Panc1 (cell line): ENCODE data around the gene MTUS2. TPM values are rescaled to one million over a fixed set of nuclear protein-coding genes. Genes with fewer than 3 reads are reported as not detected.

Experiments
- ATAC-seq: fragments of 200-7000 bp; cut with Tn5 transposase; 2 replicates; pipeline ENCODE4 v1.9.1; 2020; ENCODE audit warnings: mild to moderate bottlenecking, moderate library complexity
- BruUV-seq: library from RNA; stranded (reverse); fragments of 400-500 nt; replicated peaks from 2 replicates; lab custom pipeline; 2021; lab: Mats Ljungman, UMichigan
- CTCF ChIA-PET: fragments of 300-600 bp; sonication (Branson Sonifier 250); formaldehyde crosslinking; loops from one replicate; lab custom pipeline; 2022; ENCODE audit warnings: antibody characterized with exemption; lab: Charles Lee
- POLR2A ChIA-PET: fragments of 300-600 bp; sonication (Branson Sonifier 250); formaldehyde crosslinking; loops from one replicate; lab custom pipeline; 2022; ENCODE audit warnings: antibody characterized with exemption; lab: Charles Lee
- DNase-seq: peaks from one replicate; pipeline ENCODE4 v3.0.0-alpha.2; 2010; ENCODE audit warnings: low read depth, low spot score
- H3K27ac ChIP-seq: 2 replicates; pipeline ENCODE4 v1.5.1; 2011; ENCODE audit warnings: mild to moderate bottlenecking, low read length, inconsistent platforms
- H3K27me3 ChIP-seq: fragments of 200-500 bp; sonication (Bioruptor generic); 2 replicates; pipeline ENCODE4 v1.6.0; 2014; ENCODE audit warnings: low read length, inconsistent platforms; ENCODE audit not compliant: control insufficient read depth, insufficient read depth
- H3K36me3 ChIP-seq: fragments of 200-500 bp; sonication (Bioruptor generic); 2 replicates; pipeline ENCODE4 v1.5.1; 2014; ENCODE audit warnings: inconsistent platforms, mild to moderate bottlenecking, low read length, moderate library complexity; ENCODE audit not compliant: control insufficient read depth, insufficient read depth
- H3K4me1 ChIP-seq: 2 replicates; pipeline ENCODE4 v1.5.1; 2011; ENCODE audit warnings: inconsistent platforms, mild to moderate bottlenecking, low read length, moderate library complexity; ENCODE audit not compliant: control insufficient read depth, insufficient read depth
- H3K4me3 ChIP-seq, 2 experiments: 2 replicates each; pipeline ENCODE4 v1.5.1; 2011 to 2012; ENCODE audit warnings: low read depth in 2 of 2, low read length in 2 of 2, mild to moderate bottlenecking in 2 of 2, inconsistent platforms in 1 of 2, moderate library complexity in 1 of 2
- H3K9me3 ChIP-seq: fragments of 200-500 bp; sonication (Bioruptor generic); 2 replicates; pipeline ENCODE4 v1.5.1; 2014; ENCODE audit warnings: low read depth, mild to moderate bottlenecking, inconsistent platforms, low read length, moderate library complexity; ENCODE audit not compliant: control insufficient read depth, insufficient read depth
- CTCF ChIP-seq: fragments of 450-650 bp; IDR thresholded peaks from 2 replicates; pipeline ENCODE4 v1.5.1; 2017; ENCODE audit warnings: mild to moderate bottlenecking
- POLR2AphosphoS5 ChIP-seq: IDR thresholded peaks from 2 replicates; pipeline ENCODE4 v1.6.1; 2012; ENCODE audit warnings: mild to moderate bottlenecking, low read depth, low read length, moderate library complexity
- REST ChIP-seq, 2 experiments: IDR thresholded peaks; 2 replicates each; pipeline ENCODE4 v1.6.1; 2011 to 2012; ENCODE audit warnings: low read depth in 2 of 2, control low read depth in 1 of 2, low read length in 1 of 2, mild to moderate bottlenecking in 1 of 2, moderate library complexity in 1 of 2; ENCODE audit not compliant: insufficient read depth in 1 of 2
- SIN3A ChIP-seq: IDR thresholded peaks from 2 replicates; pipeline ENCODE4 v1.6.1; 2012; ENCODE audit warnings: low read depth, mild to moderate bottlenecking, low read length, moderate library complexity, borderline replicate concordance; ENCODE audit not compliant: insufficient read depth
- TCF7L2 ChIP-seq: IDR thresholded peaks from 2 replicates; pipeline ENCODE4 v1.6.1; 2011; ENCODE audit warnings: mild to moderate bottlenecking, low read depth, low read length, inconsistent platforms
- in situ Hi-C: cut with HindIII; loops from 2 replicates; pipeline ENCODE4 v1.10.0; 2016; ENCODE audit warnings: low sequenced_read_pairs, low pct_unique_long_range_greater_than_20kb
- intact Hi-C: fragments of 100-400 bp; cut with micrococcal nuclease; formaldehyde crosslinking; loops from one replicate; pipeline ENCODE4 v1.10.0; 2022; ENCODE audit not compliant: unreplicated experiment
- total RNA-seq: library from RNA; stranded (reverse); gene quantifications from one replicate; pipeline ENCODE4 v1.2.1, GENCODE V29; 2021; ENCODE audit not compliant: unreplicated experiment

Gene MTUS2
- total RNA-seq, 1 experiment from 2014 or later, result 0.05 TPM

GRCh38 chr13:29497137-29497654 is 677.1 kb downstream of the MTUS2 start:
- H3K4me3 ChIP-seq, result no peak overlapping the region
- ATAC-seq (no peak), DNase-seq (no peak)
- H3K27ac ChIP-seq, result no peak overlapping the region
- no peaks in the 10 kb centered on the region for H3K36me3 ChIP-seq
- H3K27me3 ChIP-seq, result no peaks in the 10 kb centered on the region; the same call in 1 of the 2 replicates
- no TSS peak for BruUV-seq
- in situ Hi-C loops (no loop called here), intact Hi-C loops (no loop called here)
- CTCF ChIA-PET, result no interaction called here
- POLR2A ChIA-PET, result no interaction called here
- H3K4me1 ChIP-seq, result no peaks in the 10 kb centered on the region
- no peak for TF ChIP-seq TCF7L2
- TF ChIP-seq SIN3A, result no peak
- TF ChIP-seq REST (IDR thresholded peaks at IDR 0.05; ENCODE audit: insufficient read depth in 1 of 2, low read depth in 2 of 2, low read length in 1 of 2), result no peak
- TF ChIP-seq POLR2AphosphoS5, result no peak
- no peaks in the 10 kb centered on the region for H3K9me3 ChIP-seq

- POLR2A ChIA-PET, result no interaction called here
- ATAC-seq (no peak), DNase-seq (no peak)
- H3K4me1 ChIP-seq, result no peaks in the 10 kb centered on the region
- intact Hi-C loops (no loop called here), in situ Hi-C loops (no loop called here)
- no TSS peak for BruUV-seq
- no peaks in the 10 kb centered on the region for H3K9me3 ChIP-seq
- no peak overlapping the region for H3K4me3 ChIP-seq
- H3K27me3 ChIP-seq, result no peaks in the 10 kb centered on the region; the same call in 1 of the 2 replicates
- TF ChIP-seq SIN3A (no peak), TCF7L2 (no peak), REST (IDR thresholded peaks at IDR 0.05; ENCODE audit: insufficient read depth in 1 of 2, low read depth in 2 of 2, low read length in 1 of 2) (no peak), POLR2AphosphoS5 (no peak), CTCF (no peak)
- CTCF ChIA-PET, result no interaction called here
- H3K27ac ChIP-seq, result no peak overlapping the region
- H3K36me3 ChIP-seq, result no peaks in the 10 kb centered on the region
These were observed 678.4 kb downstream of the MTUS2 start for GRCh38 chr13:29498426-29499040.
